ENCODE data around the gene HOMER3.

Gene HOMER3

GRCh38 chr19:18900700-18901481 is 40.1 kb downstream of the HOMER3 start:
- no peak for DNase-seq

DNA sequence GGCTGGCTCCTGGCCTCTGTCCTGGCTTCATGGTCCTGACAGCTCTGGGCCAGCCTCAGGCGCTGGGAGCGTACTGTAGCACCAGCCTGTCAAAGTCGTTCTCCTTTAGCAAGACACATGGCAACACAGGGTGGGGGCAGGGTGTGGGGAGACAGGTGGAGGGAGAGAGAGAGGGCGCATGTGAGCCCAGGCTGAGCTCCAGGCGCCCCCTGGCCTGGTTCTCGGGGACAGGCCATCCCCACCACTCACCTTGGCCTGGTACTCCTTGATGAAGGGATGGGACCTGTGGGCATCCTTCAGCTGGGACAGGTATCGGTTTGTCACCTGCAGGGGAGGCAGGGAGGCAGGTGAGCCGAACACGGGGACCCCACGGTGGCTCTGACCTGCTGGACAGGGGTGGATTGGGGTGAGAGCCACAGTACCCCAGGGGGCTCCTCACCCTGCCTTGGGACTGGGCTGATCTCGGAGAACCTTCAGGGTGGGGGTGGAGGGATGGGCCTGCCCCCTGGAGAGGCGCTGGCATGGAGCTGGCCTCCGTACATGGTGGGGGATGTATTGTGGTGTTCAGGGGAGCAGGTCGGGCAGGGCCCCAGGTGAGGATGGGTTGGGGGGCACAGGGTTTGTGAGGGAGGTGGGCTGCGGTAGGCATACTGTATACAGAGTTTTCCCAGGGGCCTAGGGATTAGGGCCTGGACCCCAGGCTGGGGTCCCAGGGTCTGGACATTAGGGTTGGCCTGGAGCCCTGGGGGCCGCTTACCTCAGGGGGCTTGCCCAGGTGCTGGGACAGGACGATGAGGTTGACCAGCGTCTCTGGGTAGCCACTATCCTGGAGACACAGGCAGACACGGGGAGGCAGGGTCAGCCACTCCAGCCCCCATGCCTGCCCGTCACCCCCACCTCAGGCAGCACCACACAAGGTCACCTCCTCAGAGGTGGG is 41.1 kb downstream of the HOMER3 start:
- DNase-seq, result no peak

- DNase-seq, result no peak
These were observed 42.2 kb downstream of the HOMER3 start for GRCh38 chr19:18898607-18899408.

DNA sequence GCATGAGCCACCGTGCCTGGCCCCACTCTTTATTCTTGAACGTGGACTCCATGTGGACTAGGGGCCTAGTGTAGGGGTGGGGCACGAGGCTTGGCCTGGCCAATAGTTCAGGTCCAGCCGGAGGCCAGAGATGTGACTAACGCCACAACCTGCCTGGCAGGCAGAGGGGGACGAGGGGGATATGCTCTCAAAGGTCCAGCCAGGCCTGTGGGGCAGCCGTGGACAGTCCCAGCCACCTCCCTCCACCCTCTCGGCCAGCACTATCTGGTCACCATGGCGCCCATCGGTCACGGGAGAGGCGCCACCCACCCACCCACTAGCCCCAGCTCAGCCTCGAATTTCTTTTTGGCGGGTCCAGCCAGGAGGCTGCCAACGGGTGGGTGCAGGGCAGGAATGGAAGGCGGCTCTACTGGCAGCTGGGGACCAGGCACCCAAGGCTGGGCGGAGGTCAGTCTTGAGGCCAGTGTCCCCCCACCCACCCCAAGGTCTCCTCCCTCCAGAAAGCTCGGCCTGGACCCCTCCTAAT is 42.9 kb downstream of the HOMER3 start:
- DNase-seq, result no peak

DNA sequence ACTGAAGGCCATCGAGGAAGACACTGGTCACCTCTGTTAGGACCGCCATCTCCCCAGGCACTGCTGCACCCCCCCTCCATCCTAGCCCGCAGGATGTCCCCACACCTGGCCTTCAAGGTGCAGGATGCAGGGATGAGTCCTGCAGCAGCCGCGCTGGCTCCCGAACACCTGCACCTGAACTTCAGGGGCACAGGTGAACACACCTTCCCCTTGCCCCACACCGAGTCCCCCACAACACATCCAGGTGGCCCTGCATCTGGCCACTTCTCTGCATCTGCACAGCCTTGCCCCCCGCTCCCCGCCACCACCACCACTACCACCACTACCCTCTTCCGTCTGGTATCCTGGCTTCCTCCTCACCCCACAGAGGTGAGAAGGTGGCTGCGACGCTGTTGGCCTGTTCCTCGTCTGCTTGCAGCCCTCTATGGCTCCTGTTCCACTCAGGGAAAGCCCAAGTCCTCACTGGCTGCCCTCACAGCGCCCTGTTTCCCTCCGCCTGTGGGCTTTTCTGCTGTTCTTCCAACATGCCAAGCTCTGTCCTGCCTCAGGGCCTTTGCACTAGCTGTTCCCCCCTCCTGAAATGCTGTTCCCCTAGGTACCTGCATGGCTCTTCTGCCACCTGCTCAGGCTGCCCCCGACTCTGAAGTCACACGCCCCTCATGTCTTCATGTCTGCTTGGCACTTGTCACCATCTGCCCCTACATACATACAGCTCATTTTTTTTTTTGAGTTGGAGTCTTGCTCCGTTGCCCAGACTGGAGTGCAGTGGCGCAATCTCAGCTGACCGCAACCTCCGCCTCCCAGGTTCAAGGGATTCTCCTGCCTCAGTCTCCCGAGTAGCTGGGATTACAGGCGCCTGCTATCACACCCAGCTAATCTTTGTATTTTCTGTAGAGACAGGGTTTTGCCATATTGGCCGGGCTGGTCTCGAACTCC is 43.7 kb downstream of the HOMER3 start:
- no peak for DNase-seq

DNA sequence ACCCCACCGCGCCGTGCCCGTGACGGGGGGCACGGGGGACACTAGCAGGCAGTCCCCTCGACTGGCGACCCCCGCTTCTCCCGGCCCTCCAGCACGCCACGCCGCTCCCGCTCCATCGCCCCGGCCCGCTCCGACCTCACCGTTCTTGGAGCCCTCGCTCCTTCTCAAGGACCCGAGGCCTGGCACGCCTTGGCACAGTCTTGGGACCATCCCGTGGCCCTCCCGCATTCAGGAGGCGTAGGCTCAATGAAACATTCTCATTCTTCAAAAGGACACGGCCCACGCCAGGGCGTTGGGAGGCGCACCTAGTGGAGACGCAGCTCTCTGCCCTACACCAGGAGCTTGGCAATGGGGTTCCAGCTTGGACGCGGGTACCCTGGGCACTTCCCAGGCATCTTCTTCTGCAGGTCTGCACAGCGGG is 44.6 kb downstream of the HOMER3 start:
- no peak for DNase-seq

- DNase-seq, result no peak
These were observed 45.1 kb downstream of the HOMER3 start, which contains the start of gene CERS1 for GRCh38 chr19:18895824-18896341. Gene CERS1 (minus strand): TSS chr19:18896158. CDS start chr19:18896072, 86 bp downstream.

DNA sequence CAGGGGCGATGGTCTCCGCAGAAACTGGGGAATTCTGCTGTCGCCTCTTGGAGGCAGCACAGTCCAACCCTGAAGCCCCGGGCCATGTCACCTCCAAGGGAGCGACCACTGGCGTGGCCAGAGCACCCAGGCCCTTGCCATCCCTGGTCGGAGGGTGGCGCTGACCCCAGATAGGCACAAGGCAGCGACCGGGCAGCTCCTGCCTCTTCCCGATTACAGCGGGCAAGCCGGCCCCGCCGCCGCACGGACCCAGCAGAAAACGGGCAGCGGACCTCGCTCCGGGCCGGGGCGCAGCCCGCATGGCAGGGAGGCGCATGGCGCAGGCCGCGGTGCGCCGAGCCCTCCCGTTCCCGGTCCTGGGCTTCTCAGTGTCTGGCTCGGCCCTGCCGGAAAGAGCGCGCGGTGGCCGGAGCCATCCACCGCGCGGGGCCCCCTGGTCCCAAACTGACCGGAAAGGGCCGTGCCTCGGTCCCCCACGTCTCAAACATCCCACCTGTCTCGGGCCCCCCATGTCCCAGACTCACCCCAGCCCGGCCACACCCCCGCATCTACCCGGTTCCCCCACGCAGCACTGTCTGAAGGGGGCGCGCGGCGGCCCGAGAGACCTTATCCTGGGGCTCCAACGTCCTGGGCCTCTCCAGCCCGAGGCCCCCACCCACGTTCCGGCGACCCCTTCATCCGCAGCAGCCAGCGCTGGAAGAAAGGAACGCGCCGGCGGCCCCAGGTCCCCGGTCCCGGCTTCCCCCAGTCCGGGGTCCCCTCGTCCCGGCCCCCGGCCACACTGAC is 45.8 kb downstream of the HOMER3 start:
- DNase-seq, result no peak

DNA sequence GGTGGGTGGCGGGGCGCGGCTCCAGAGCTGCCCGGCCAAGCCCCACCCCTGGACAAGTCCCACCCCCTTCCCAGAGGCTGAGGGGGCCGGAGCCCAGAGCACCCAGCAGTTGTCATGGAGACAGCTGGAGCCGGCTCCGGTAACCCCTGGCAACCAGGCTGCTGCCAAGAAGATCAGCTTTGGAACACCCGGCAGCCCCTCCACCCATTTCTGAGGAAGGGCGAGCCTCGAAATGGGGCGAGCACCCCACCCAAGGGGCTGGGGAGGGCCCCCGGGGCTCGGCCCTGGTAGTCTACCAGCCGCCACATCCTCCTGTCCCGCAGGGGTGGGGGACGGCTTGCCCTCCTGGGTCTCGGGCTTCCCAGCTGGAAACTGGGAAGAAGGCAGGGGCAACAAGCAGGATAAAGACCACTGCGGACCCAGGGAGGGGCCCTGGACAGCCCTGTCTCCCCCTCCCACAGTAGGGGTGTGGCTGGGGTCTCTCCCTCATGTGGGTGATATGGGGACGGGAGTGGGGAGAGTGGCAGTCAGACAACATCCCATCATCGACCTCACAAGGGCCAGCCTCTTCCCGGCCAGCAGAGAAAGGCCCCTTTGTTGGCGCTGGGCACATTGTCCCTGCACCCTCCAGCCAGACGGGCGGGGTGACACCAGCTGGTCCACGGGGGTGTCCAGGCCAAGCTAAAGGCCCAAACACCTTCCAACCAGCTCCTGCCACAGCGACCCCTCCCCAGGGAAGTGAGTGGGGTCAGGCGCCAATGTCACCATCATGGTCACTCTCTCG is 46.6 kb downstream of the HOMER3 start:
- DNase-seq, result no peak

DNA sequence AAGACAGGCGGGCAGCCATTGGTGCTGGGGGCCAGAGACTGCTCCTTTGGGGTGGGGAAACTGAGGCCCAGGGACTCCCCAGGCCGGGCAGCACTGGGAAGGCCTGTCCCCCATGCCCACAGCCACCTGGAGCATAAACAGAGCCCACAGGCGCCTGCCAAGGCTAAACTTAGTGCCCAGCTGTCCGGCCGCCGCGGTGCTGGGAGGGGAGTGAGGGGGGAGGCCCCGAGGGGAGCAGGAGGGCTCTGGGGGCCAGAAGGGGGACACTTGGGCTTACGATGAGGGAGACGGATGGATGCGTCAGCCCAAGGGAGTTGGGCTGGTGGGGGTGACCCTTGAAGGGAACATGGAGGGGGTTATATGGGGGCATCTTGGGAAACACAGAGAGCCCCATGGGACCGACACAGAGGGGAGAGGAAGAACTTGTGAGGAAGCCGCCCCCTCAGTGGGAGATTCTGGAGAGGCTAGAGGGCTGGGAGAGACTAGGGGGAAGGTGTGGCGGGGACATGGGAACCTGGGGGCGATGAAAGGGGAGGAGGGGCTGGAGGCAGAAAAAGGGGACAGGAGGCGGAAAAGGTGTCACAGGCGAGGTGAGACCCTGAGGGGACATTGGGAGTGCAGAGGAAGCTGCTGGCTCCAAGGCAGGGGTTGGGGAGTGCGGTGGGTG is 47.3 kb downstream of the HOMER3 start:
- no peak for DNase-seq

- DNase-seq, result no peak
These were observed 50.9 kb downstream of the HOMER3 start for GRCh38 chr19:18889949-18890745.

- no peak for DNase-seq
These were observed 54.0 kb downstream of the HOMER3 start for GRCh38 chr19:18886972-18887371.

DNA sequence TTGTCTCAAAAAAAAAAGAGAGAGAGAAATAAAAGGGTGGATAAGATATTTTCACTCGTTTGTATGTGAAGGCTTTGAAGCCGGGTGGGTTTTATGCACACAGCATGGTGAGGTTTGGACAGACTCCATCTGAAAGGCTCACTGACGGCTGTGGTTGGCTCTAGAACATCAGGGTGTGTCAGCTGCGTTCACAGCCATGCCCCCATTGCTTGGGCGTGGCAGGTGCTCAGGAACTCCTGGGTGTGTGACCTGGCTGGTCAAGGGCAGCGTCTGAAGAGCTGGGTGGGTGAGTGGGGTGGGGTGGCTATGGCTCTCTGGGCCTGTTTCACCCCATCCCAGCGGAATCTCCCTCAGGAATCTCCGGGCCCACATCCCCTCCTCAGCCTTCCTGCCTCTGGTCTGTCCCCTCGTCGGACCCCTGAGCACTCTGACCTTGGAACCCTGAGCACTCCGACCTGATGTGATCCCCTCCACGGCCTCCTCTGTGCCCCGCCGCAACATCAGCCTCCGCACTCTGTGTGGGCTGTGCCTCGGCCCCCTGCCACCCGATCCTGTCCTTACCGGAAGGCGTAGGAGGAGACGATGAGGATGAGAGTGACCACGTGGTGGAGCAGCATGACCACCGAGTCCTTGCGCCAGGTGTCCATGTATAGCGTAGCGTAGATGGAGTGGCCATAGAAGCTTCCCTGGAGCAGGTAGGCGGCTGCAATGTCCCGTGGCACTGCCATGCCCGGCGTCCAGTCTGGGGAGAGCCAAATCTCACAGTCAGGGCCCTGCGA is 57.3 kb downstream of the HOMER3 start:
- no peak for DNase-seq

DNA sequence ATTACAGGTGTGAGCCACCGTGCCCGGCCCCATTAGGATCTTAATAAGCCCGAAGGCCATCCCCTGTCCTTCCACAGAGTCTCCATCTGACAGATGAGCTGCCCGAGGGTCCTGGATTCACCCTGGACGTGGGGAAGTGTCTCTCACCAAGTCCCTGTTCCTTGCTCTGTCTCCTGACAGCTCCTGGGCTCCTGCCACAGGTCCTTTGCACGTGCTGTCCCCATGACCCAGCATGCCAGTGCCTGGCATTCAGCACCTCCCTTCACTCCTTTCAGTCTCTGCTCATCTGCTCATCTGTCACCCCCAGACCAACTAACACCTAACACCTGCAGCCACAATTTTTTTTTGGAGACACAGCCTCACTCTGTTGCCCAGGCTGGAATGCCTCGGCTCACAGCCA is 59.5 kb downstream of the HOMER3 start:
- no peak for DNase-seq

DNA sequence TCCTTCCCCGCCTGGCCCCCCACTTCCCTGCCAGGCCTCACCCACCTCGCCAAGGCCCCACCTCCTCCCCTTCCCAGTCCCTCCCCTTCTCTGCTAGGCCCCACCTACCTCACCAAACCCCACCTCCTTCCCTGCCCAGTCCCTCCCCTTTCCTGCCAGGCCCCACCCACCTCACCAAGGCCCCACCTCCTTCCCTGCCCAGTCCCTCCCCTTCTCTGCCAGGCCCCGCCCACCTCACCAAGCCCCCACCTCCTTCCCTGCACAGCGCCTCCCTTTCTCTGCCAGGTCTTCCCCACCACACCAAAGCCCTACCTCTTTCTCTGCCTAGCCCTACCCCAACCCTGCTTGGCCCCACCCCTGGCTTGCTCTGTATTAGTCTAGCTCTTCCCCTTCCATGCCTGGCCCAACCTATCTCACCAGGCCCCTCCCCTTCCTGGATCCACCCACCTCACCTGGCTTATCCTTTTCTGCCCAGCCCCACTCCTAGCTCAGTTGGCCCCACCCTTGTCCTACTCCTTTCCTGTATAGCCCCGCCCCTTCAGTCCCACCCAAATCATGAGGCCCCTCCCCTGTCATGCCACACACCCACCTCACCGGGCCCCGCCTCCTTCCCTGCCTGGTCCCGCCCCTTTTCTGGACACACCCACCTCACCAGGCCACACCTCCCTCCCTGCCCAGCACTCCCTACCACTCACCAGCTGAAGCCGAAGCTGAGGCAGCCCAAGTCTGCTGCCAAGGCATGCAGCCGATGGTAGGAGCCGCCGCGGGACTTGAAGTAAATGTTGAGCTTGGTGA is 61.2 kb downstream of the HOMER3 start:
- no peak for DNase-seq
